Neural progenitor cell (in vitro differentiated cells): ENCODE data around the gene MRPS15. TPM values are rescaled to one million over a fixed set of nuclear protein-coding genes. Genes with fewer than 3 reads are reported as not detected.

Experiments
- DNase-seq: peaks from one replicate; pipeline ENCODE4 v3.0.0-alpha.2; 2016; ENCODE audit warnings: low spot score
- H2AFZ ChIP-seq: fragments of 200-600 bp; sonication (generic); replicated peaks from 2 replicates; pipeline ENCODE4 v1.6.1; 2016; ENCODE audit warnings: antibody characterized with exemption
- H3F3A ChIP-seq: fragments of 200-600 bp; sonication (generic); 2 replicates; pipeline ENCODE4 v1.6.1; 2016; ENCODE audit warnings: antibody characterized with exemption, low read depth
- H3K27ac ChIP-seq: fragments of 200-600 bp; sonication (generic); 2 replicates; pipeline ENCODE4 v1.5.1; 2016; ENCODE audit warnings: mild to moderate bottlenecking
- H3K27me3 ChIP-seq: fragments of 200-600 bp; sonication (generic); 2 replicates; pipeline ENCODE4 v1.6.1; 2016; ENCODE audit warnings: mild to moderate bottlenecking, moderate library complexity
- H3K36me3 ChIP-seq: fragments of 200-600 bp; sonication (generic); 2 replicates; pipeline ENCODE4 v1.5.1; 2016
- H3K4me1 ChIP-seq: fragments of 200-600 bp; sonication (generic); 2 replicates; pipeline ENCODE4 v1.6.1; 2016; ENCODE audit warnings: mixed run types
- H3K4me2 ChIP-seq: fragments of 200-600 bp; sonication (generic); 2 replicates; pipeline ENCODE4 v1.6.1; 2016
- H3K4me3 ChIP-seq: fragments of 200-600 bp; sonication (generic); 2 replicates; pipeline ENCODE4 v1.5.1; 2016
- H3K79me2 ChIP-seq: fragments of 200-600 bp; sonication (generic); 2 replicates; pipeline ENCODE4 v1.6.1; 2016; ENCODE audit warnings: low read depth
- H3K9ac ChIP-seq: fragments of 200-600 bp; sonication (generic); 2 replicates; pipeline ENCODE4 v1.6.1; 2016
- H3K9me3 ChIP-seq: fragments of 200-600 bp; sonication (generic); 2 replicates; pipeline ENCODE4 v1.5.1; 2016; ENCODE audit warnings: low read depth
- H4K20me1 ChIP-seq: fragments of 200-600 bp; sonication (generic); 2 replicates; pipeline ENCODE4 v1.6.1; 2016; ENCODE audit warnings: low read depth
- H3K27ac Mint-ChIP-seq: 3 replicates; pipeline ENCODE4 v1.8.0; 2021; ENCODE audit warnings: mixed read lengths
- H3K27me3 Mint-ChIP-seq: 2 replicates; pipeline ENCODE4 v1.8.0; 2022; ENCODE audit warnings: low read depth, mild to moderate bottlenecking, inconsistent platforms, moderate library complexity, mixed read lengths; ENCODE audit not compliant: insufficient read depth
- H3K36me3 Mint-ChIP-seq: 3 replicates; pipeline ENCODE4 v1.8.0; 2021; ENCODE audit warnings: mixed read lengths
- H3K4me1 Mint-ChIP-seq: 3 replicates; pipeline ENCODE4 v1.8.0; 2021; ENCODE audit warnings: mixed read lengths
- H3K4me3 Mint-ChIP-seq: 3 replicates; pipeline ENCODE4 v1.8.0; 2021; ENCODE audit warnings: mild to moderate bottlenecking, moderate library complexity, mixed read lengths
- H3K9me3 Mint-ChIP-seq: 3 replicates; pipeline ENCODE4 v1.8.0; 2020; ENCODE audit warnings: mixed read lengths
- EZH2 ChIP-seq: fragments of 200-600 bp; sonication (generic); IDR thresholded peaks from 2 replicates; pipeline ENCODE4 v1.6.1; 2017; ENCODE audit warnings: antibody characterized with exemption, mild to moderate bottlenecking, moderate library complexity
- EZH2phosphoT487 ChIP-seq: fragments of 200-600 bp; sonication (generic); IDR thresholded peaks from 2 replicates; pipeline ENCODE4 v1.6.1; 2017; ENCODE audit warnings: antibody characterized with exemption
- total RNA-seq: library from RNA; depleted of rRNA; stranded (reverse); fragments of >200 nt; gene quantifications from 2 replicates; pipeline ENCODE4 v1.2.3, GENCODE V29; 2015; ENCODE audit warnings: low replicate concordance
- TF ChIP-seq, protein P1 (sequence below): fragments of 200-600 bp; sonication (generic); IDR thresholded peaks from 2 replicates; pipeline ENCODE4 v1.5.1; 2017; ENCODE audit warnings: antibody characterized with exemption, mild to moderate bottlenecking

The MRPS15 gene
- total RNA-seq, 1 donor from 2014 or later, result 109 TPM

- no peaks in the 10 kb centered on the region for H3K79me2 ChIP-seq
- Mint-ChIP-seq H3K36me3 (peaks cover 9% of the 10 kb centered on the region), H3K27ac (no peak overlapping the region), H3K27me3 (peaks cover 7% of the 10 kb centered on the region), H3K9me3 (no peaks in the 10 kb centered on the region), H3K4me3 (no peak overlapping the region), H3K4me1 (peaks cover 8% of the 10 kb centered on the region)
- H3K9ac ChIP-seq, result no peak overlapping the region
- DNase-seq, result no peak
- H3K27ac ChIP-seq, result no peak overlapping the region
- H3K4me1 ChIP-seq, result no peaks in the 10 kb centered on the region
- TF ChIP-seq, protein P1, sequence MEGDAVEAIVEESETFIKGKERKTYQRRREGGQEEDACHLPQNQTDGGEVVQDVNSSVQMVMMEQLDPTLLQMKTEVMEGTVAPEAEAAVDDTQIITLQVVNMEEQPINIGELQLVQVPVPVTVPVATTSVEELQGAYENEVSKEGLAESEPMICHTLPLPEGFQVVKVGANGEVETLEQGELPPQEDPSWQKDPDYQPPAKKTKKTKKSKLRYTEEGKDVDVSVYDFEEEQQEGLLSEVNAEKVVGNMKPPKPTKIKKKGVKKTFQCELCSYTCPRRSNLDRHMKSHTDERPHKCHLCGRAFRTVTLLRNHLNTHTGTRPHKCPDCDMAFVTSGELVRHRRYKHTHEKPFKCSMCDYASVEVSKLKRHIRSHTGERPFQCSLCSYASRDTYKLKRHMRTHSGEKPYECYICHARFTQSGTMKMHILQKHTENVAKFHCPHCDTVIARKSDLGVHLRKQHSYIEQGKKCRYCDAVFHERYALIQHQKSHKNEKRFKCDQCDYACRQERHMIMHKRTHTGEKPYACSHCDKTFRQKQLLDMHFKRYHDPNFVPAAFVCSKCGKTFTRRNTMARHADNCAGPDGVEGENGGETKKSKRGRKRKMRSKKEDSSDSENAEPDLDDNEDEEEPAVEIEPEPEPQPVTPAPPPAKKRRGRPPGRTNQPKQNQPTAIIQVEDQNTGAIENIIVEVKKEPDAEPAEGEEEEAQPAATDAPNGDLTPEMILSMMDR, result no peak
- TF ChIP-seq EZH2phosphoT487, result no peak
- no peak for TF ChIP-seq EZH2
- no peaks in the 10 kb centered on the region for H4K20me1 ChIP-seq
- no peaks in the 10 kb centered on the region for H3K27me3 ChIP-seq
- H3F3A ChIP-seq, result no peaks in the 10 kb centered on the region
- H2AFZ ChIP-seq, result no peak overlapping the region
- H3K36me3 ChIP-seq, result no peaks in the 10 kb centered on the region
- no peaks in the 10 kb centered on the region for H3K9me3 ChIP-seq
- H3K4me3 ChIP-seq, result no peak overlapping the region
- H3K4me2 ChIP-seq, result no peak overlapping the region
These were observed 45.0 kb downstream of the MRPS15 start for GRCh38 chr1:36419140-36419539.

DNA sequence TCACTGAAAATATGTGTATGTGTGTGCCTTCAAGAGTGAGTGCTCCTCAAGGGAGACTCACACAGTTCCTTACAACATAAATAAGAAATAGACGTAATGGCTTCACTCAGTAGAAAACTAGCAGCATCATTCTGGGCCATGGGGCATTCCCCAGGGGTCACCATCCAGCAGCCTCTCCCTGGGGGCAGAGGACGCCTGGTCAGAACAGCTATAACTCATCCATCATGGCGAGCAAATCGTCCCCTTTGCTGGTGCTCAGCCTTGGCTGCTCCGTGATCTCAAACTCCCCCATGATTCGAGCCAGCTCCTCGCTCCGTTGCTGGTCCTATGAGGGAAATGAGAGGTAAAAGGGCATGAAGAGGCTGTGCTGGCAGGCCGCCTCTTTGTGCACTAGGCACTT is 46.3 kb downstream of the MRPS15 start:
- peaks cover 7% of the 10 kb centered on the region for H3K36me3 Mint-ChIP-seq
- Histone ChIP-seq H3K4me3 (no peak overlapping the region), H3K9ac (no peak overlapping the region), H3F3A (no peaks in the 10 kb centered on the region), H3K4me2 (no peak overlapping the region), H4K20me1 (no peaks in the 10 kb centered on the region), H2AFZ (no peak overlapping the region), H3K27me3 (no peaks in the 10 kb centered on the region), H3K36me3 (no peaks in the 10 kb centered on the region), H3K9me3 (no peaks in the 10 kb centered on the region), H3K79me2 (no peaks in the 10 kb centered on the region), H3K4me1 (no peaks in the 10 kb centered on the region), H3K27ac (no peak overlapping the region)
- H3K27me3 Mint-ChIP-seq, result peaks cover 5% of the 10 kb centered on the region
- H3K4me3 Mint-ChIP-seq, result no peak overlapping the region
- H3K27ac Mint-ChIP-seq, result no peak overlapping the region
- no peaks in the 10 kb centered on the region for H3K9me3 Mint-ChIP-seq
- H3K4me1 Mint-ChIP-seq, result peaks cover 8% of the 10 kb centered on the region
- TF ChIP-seq EZH2phosphoT487 (no peak), EZH2 (no peak)
- TF ChIP-seq, protein P1, result no peak
- no peak for DNase-seq

- Histone ChIP-seq H2AFZ (no peak overlapping the region), H3F3A (peaks cover 9% of the 10 kb centered on the region), H3K9me3 (no peaks in the 10 kb centered on the region), H3K27ac (no peak overlapping the region), H3K27me3 (no peaks in the 10 kb centered on the region), H4K20me1 (no peaks in the 10 kb centered on the region), H3K4me3 (no peak overlapping the region), H3K36me3 (no peaks in the 10 kb centered on the region), H3K79me2 (no peaks in the 10 kb centered on the region), H3K9ac (no peak overlapping the region), H3K4me2 (no peak overlapping the region), H3K4me1 (no peaks in the 10 kb centered on the region)
- peaks cover 11% of the 10 kb centered on the region for H3K4me1 Mint-ChIP-seq
- peaks cover 3% of the 10 kb centered on the region for H3K27me3 Mint-ChIP-seq
- no peak overlapping the region for H3K27ac Mint-ChIP-seq
- TF ChIP-seq, protein P1, result no peak
- TF ChIP-seq EZH2phosphoT487 (no peak), EZH2 (no peak)
- H3K36me3 Mint-ChIP-seq, result peaks cover 16% of the 10 kb centered on the region
- no peak overlapping the region for H3K4me3 Mint-ChIP-seq
- DNase-seq, result no peak
- no peaks in the 10 kb centered on the region for H3K9me3 Mint-ChIP-seq
These were observed 48.4 kb downstream of the MRPS15 start for GRCh38 chr1:36415661-36416326.
